HepG2 (cell line): Measurements from ENCODE around the gene GLRX2. TPM values are rescaled to one million over a fixed set of nuclear protein-coding genes. Genes with fewer than 3 reads are reported as not detected.

Experiments
- ATF7-NPFF ChIP-seq: sonication (generic); formaldehyde crosslinking; IDR thresholded peaks from 2 replicates; pipeline ENCODE4 v1.8.1; 2023; ENCODE audit warnings: mild to moderate bottlenecking, low read depth, missing genetic modification reagents, moderate library complexity
- FOXO4 ChIP-seq: sonication (generic); formaldehyde crosslinking; conservative IDR thresholded peaks from 2 replicates; pipeline ENCODE4 v1.8.1; 2023; ENCODE audit warnings: missing genetic modification reagents
- GABPB1 ChIP-seq: IDR thresholded peaks from 2 replicates; pipeline ENCODE4 v1.6.1; 2016; ENCODE audit warnings: mild to moderate bottlenecking, missing genetic modification reagents, moderate library complexity, missing compliant biosample characterization
- KAT2B ChIP-seq: fragments of 150-350 bp; IDR thresholded peaks from 2 replicates; pipeline ENCODE4 v1.6.1; 2014; ENCODE audit warnings: low read depth, low read length, borderline replicate concordance
- MAFG ChIP-seq: sonication (generic); formaldehyde crosslinking; IDR thresholded peaks from 2 replicates; pipeline ENCODE4 v1.5.1; 2020; ENCODE audit warnings: mild to moderate bottlenecking, missing genetic modification reagents
- NFE2 ChIP-seq: sonication (generic); formaldehyde crosslinking; IDR thresholded peaks from 2 replicates; pipeline ENCODE4 v1.4.0; 2020; ENCODE audit warnings: missing genetic modification reagents
- PHF8 ChIP-seq: sonication (generic); formaldehyde crosslinking; IDR thresholded peaks from 2 replicates; pipeline ENCODE4 v1.5.0; 2020; ENCODE audit warnings: missing genetic modification reagents
- REL ChIP-seq: sonication (generic); formaldehyde crosslinking; conservative IDR thresholded peaks from 2 replicates; pipeline ENCODE4 v1.8.0; 2022; ENCODE audit warnings: mild to moderate bottlenecking, missing genetic modification reagents, moderate library complexity
- SOX6 ChIP-seq, 2 experiments: fragments of 450-650 bp in 1 of 2; sonication (generic) in 1 of 2; formaldehyde crosslinking in 1 of 2; IDR thresholded peaks; 2 replicates each; pipeline versions ENCODE4 v1.4.0 to v1.6.1; 2017 to 2020; ENCODE audit warnings: antibody characterized with exemption in 1 of 2, mild to moderate bottlenecking in 1 of 2, missing genetic modification reagents in 1 of 2
- TBP ChIP-seq: sonication (generic); formaldehyde crosslinking; IDR thresholded peaks from 2 replicates; pipeline ENCODE4 v1.5.0; 2020; ENCODE audit warnings: missing genetic modification reagents
- ZKSCAN8 ChIP-seq: IDR thresholded peaks from 2 replicates; pipeline ENCODE4 v1.6.1; 2016; ENCODE audit warnings: borderline replicate concordance, missing genetic modification reagents, missing compliant biosample characterization
- ZNF17 ChIP-seq: sonication (generic); formaldehyde crosslinking; IDR thresholded peaks from 2 replicates; pipeline ENCODE4 v1.5.0; 2020; ENCODE audit warnings: mild to moderate bottlenecking, missing genetic modification reagents
- ZNF382 ChIP-seq: sonication (generic); formaldehyde crosslinking; IDR thresholded peaks from 2 replicates; pipeline ENCODE4 v1.5.0; 2020; ENCODE audit warnings: missing genetic modification reagents, mild to moderate bottlenecking, borderline replicate concordance
- ZNF768 ChIP-seq: sonication (generic); formaldehyde crosslinking; IDR thresholded peaks from 2 replicates; pipeline ENCODE4 v1.4.0; 2020; ENCODE audit warnings: missing genetic modification reagents
- ZNF781 ChIP-seq: sonication (generic); formaldehyde crosslinking; IDR thresholded peaks from 2 replicates; pipeline ENCODE4 v1.5.1; 2020; ENCODE audit warnings: borderline replicate concordance, mild to moderate bottlenecking, missing genetic modification reagents; ENCODE audit errors: not compliant biosample characterization
- polyA plus RNA-seq, 8 experiments: library from polyadenylated mRNA; depleted of rRNA in 3 of 8; stranded (reverse) in 7 of 8; unstranded in 1 of 8; fragments of >200 nt; fragmentation: Illumina TruSeq in 4 of 8; extraction: Trizol in 4 of 8; gene quantifications; 2 replicates each; pipeline versions ENCODE4 v1.2.1 to v1.2.3, GENCODE V29; 2011 to 2016; ENCODE audit warnings: low read depth in 4 of 8, missing spikeins in 1 of 8, mixed read lengths in 1 of 8; ENCODE audit not compliant: insufficient read depth in 1 of 8
- total RNA-seq, 5 experiments: library from RNA; depleted of rRNA; stranded (reverse); fragments of >200 nt; fragmentation: Illumina TruSeq; extraction: Trizol; gene quantifications; 2 replicates each; pipeline ENCODE4 v1.2.3, GENCODE V29; 2016; ENCODE audit warnings: low read depth in 1 of 5
- TF ChIP-seq, protein P1 (sequence below): sonication (generic); formaldehyde crosslinking; IDR thresholded peaks from 2 replicates; pipeline ENCODE4 v1.4.0; 2020; ENCODE audit warnings: mild to moderate bottlenecking, missing genetic modification reagents
- TF ChIP-seq, protein P2 (sequence below): sonication (generic); formaldehyde crosslinking; IDR thresholded peaks from 2 replicates; pipeline ENCODE4 v1.4.0; 2020; ENCODE audit warnings: missing genetic modification reagents

GLRX2 gene
- total and polyA plus RNA-seq, 2 of the 13 experiments (the other 11 are each of a cell fraction or from before 2014, with no cell fraction given), result 11.9 to 39.0 TPM

GRCh38 chr1:193121616-193122593 lies 16.7 kb upstream of the GLRX2 start, which contains the start of gene CDC73 (continued):
- TF ChIP-seq, protein P1, sequence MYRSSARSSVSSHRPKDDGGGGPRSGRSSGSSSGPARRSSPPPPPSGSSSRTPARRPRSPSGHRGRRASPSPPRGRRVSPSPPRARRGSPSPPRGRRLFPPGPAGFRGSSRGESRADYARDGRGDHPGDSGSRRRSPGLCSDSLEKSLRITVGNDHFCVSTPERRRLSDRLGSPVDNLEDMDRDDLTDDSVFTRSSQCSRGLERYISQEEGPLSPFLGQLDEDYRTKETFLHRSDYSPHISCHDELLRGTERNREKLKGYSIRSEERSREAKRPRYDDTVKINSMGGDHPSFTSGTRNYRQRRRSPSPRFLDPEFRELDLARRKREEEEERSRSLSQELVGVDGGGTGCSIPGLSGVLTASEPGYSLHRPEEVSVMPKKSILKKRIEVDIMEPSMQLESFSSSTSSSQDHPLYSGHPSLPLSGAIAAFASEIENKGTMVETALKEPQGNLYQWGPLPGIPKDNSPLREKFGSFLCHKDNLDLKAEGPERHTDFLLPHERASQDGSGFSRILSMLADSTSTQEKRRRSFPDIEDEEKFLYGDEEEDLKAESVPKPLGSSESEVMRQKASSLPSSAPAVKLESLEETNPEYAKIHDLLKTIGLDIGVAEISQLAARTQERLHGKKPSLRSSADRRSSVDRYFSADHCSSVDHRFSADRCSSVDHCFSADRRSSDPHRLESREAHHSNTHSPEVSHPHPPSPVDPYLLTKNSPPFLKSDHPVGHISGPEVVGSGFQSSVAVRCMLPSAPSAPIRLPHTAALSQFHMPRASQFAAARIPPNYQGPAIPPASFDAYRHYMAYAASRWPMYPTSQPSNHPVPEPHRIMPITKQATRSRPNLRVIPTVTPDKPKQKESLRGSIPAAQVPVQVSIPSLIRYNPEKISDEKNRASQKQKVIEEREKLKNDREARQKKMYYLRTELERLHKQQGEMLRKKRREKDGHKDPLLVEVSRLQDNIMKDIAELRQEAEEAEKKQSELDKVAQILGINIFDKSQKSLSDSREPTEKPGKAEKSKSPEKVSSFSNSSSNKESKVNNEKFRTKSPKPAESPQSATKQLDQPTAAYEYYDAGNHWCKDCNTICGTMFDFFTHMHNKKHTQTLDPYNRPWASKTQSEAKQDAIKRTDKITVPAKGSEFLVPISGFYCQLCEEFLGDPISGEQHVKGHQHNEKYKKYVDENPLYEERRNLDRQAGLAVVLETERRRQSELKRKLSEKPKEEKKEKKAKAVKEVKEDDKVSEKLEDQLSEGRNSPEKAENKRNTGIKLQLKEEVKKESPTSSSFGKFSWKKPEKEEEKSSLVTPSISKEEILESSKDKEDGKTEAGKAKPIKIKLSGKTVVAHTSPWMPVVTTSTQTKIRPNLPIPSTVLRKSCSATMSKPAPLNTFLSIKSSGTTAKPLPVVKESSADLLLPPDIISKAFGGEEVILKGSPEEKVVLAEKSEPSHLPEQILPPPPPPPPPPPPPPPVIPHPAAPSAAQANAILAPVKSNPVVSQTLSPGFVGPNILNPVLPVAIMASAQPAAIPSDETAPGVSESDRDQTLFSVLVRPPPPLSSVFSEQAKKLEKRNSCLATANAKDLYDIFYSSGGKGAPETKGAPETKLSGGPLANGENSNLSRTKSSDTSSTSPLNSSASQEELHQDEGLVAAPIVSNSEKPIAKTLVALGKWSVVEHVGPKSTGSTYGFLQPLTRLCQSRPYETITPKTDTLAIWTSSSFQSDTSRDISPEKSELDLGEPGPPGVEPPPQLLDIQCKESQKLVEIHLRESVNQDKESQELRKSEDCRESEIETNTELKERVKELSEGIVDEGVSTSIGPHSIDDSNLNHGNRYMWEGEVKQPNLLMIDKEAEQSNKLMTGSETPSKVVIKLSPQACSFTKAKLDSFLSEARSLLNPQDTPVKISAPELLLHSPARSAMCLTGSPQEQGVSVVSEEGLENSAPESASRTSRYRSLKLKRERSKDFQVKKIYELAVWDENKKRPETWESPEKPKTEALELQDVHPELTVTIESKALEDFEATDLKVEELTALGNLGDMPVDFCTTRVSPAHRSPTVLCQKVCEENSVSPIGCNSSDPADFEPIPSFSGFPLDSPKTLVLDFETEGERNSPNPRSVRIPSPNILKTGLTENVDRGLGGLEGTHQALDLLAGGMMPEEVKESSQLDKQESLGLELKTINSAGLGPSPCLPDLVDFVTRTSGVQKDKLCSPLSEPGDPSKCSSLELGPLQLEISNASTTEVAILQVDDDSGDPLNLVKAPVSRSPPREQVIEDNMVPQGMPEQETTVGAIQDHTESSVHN (CRISPR knock-in tag), result 0 out of 2 replicates have a peak, but pooled peaks have one; percentile 48
- TF ChIP-seq KAT2B, result no peak
- TF ChIP-seq NFE2, result no peak
- TF ChIP-seq, protein P2, sequence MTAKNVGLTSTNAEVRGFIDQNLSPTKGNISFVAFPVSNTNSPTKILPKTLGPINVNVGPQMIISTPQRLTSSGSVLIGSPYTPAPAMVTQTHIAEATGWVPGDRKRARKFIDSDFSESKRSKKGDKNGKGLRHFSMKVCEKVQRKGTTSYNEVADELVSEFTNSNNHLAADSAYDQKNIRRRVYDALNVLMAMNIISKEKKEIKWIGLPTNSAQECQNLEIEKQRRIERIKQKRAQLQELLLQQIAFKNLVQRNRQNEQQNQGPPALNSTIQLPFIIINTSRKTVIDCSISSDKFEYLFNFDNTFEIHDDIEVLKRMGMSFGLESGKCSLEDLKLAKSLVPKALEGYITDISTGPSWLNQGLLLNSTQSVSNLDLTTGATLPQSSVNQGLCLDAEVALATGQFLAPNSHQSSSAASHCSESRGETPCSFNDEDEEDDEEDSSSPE (CRISPR knock-in tag), result peak; percentile 60; the same call in 1 of the 2 replicates
- TF ChIP-seq ZNF781 (CRISPR knock-in tag), result peak; percentile 45
- peak; percentile 84 for TF ChIP-seq ZNF768 (CRISPR knock-in tag)
- TF ChIP-seq PHF8 (CRISPR knock-in tag), result peak; percentile 82
- TF ChIP-seq ZKSCAN8 (CRISPR knock-in tag), result peak; percentile 93; the same call in 1 of the 2 replicates
- 0 out of 2 replicates have a peak, but pooled peaks have one; percentile 73 for TF ChIP-seq FOXO4 (CRISPR knock-in tag)
- no peak for TF ChIP-seq SOX6 (IDR thresholded peaks at IDR 0.05)
- TF ChIP-seq SOX6 (CRISPR knock-in tag; IDR thresholded peaks at IDR 0.05), result peak; percentile 93
- TF ChIP-seq ZNF382 (CRISPR knock-in tag), result no peak
- TF ChIP-seq MAFG (CRISPR knock-in tag), result 0 out of 2 replicates have a peak, but pooled peaks have one; percentile 28
- TF ChIP-seq GABPB1 (CRISPR knock-in tag), result peak; percentile 91
- TF ChIP-seq TBP, result no peak
- peak; percentile 97 for TF ChIP-seq REL (CRISPR knock-in tag)
- TF ChIP-seq ATF7-NPFF (CRISPR knock-in tag), result peak; percentile 98
- TF ChIP-seq ZNF17, result no peak
